Peyer's patch (tissue), 4 donors: ENCODE results near the gene MYD88. TPM values are rescaled to one million over a fixed set of nuclear protein-coding genes. Genes with fewer than 3 reads are reported as not detected.

Experiments used
- DNase-seq, 3 donors: peaks; one replicate each; pipeline ENCODE4 v3.0.0-alpha.2; 2017 to 2019
- H3K27ac ChIP-seq, 4 donors: fragments of 200-600 bp; sonication (generic); one replicate each; pipeline ENCODE4 v1.5.1; 2016 to 2019
- H3K27me3 ChIP-seq, 2 donors: fragments of 200-600 bp; sonication (generic); one replicate each; pipeline ENCODE4 v1.5.1; 2019
- H3K36me3 ChIP-seq, 3 donors: fragments of 200-600 bp; sonication (generic); one replicate each; pipeline ENCODE4 v1.5.1; 2016 to 2019
- H3K4me1 ChIP-seq, 4 donors: fragments of 200-600 bp; sonication (generic); one replicate each; pipeline ENCODE4 v1.5.1; 2016 to 2019
- H3K4me3 ChIP-seq, 4 donors: fragments of 200-600 bp; sonication (generic); 1 replicate in 3 of 4; 2 replicates in 1 of 4; pipeline ENCODE4 v1.5.1; 2016 to 2019; ENCODE audit warnings: mild to moderate bottlenecking in 1 of 4
- H3K9me3 ChIP-seq, 4 donors: fragments of 200-600 bp; sonication (generic); one replicate each; pipeline ENCODE4 v1.5.1; 2016 to 2019; ENCODE audit warnings: mild to moderate bottlenecking in 1 of 4
- CTCF ChIP-seq, 6 experiments: fragments of 450-650 bp in 4 of 6; fragments of 200-600 bp in 2 of 6; sonication (generic) in 1 of 6; IDR thresholded peaks; one replicate each; pipeline ENCODE4 v1.5.1; 2017 to 2019; ENCODE audit warnings: antibody characterized with exemption in 6 of 6, mild to moderate bottlenecking in 3 of 6, moderate library complexity in 1 of 6
- POLR2A ChIP-seq, 2 donors: fragments of 450-650 bp; IDR thresholded peaks; one replicate each; pipeline ENCODE4 v1.5.1; 2017; ENCODE audit warnings: antibody characterized with exemption in 2 of 2, mild to moderate bottlenecking in 2 of 2, moderate library complexity in 2 of 2
- total RNA-seq, 4 donors: library from RNA; depleted of rRNA; stranded (reverse); fragments of >200 nt; gene quantifications; one replicate each; pipeline ENCODE4 v1.1.0, GENCODE V29; 2016

MYD88 gene
- total RNA-seq, 4 donors from 2014 or later: 41.8 to 82.7 (median 73.8) TPM

GRCh38 chr3:38110314-38111050, 28.0 kb upstream of the MYD88 start:
- H3K4me1 ChIP-seq: peaks cover 0 to 4% (median 0%) of the 10 kb centered on the region in 4 donors
- no peaks in the 10 kb centered on the region for H3K27me3 ChIP-seq
- H3K36me3 ChIP-seq: no peaks in the 10 kb centered on the region
- no peak overlapping the region for H3K27ac ChIP-seq
- no peak overlapping the region for H3K4me3 ChIP-seq
- no peak for TF ChIP-seq CTCF (IDR thresholded peaks at IDR 0.05)
- no peak for TF ChIP-seq POLR2A (IDR thresholded peaks at IDR 0.05)
- no peaks in the 10 kb centered on the region for H3K9me3 ChIP-seq
- DNase-seq: peak in 2 of 3 donors; percentile 27 to 32

GRCh38 chr3:38111201-38111600, 27.3 kb upstream of the MYD88 start:
- H3K4me3 ChIP-seq: no peak overlapping the region
- H3K9me3 ChIP-seq: no peaks in the 10 kb centered on the region
- no peak for DNase-seq
- no peak overlapping the region for H3K27ac ChIP-seq
- H3K27me3 ChIP-seq: no peaks in the 10 kb centered on the region
- H3K4me1 ChIP-seq: peaks cover 0 to 4% (median 0%) of the 10 kb centered on the region in 4 donors
- no peak for TF ChIP-seq POLR2A (IDR thresholded peaks at IDR 0.05)
- no peak for TF ChIP-seq CTCF (IDR thresholded peaks at IDR 0.05)
- no peaks in the 10 kb centered on the region for H3K36me3 ChIP-seq

- Histone ChIP-seq H3K27me3 (no peaks in the 10 kb centered on the region), H3K36me3 (no peaks in the 10 kb centered on the region), H3K9me3 (no peaks in the 10 kb centered on the region), H3K27ac (no peak overlapping the region), H3K4me3 (no peak overlapping the region), H3K4me1 (peaks cover 0 to 4% (median 0%) of the 10 kb centered on the region in 4 donors)
- no peak for TF ChIP-seq CTCF (IDR thresholded peaks at IDR 0.05)
- no peak for TF ChIP-seq POLR2A (IDR thresholded peaks at IDR 0.05)
- DNase-seq: peak in 2 of 3 donors; percentile 30 to 42
Measured at GRCh38 chr3:38111696-38112377, 26.6 kb upstream of the MYD88 start.

GRCh38 chr3:38112378-38112761, 26.1 kb upstream of the MYD88 start:
- DNase-seq: peak in 2 of 3 donors; percentile 34
- no peaks in the 10 kb centered on the region for H3K9me3 ChIP-seq
- H3K27ac ChIP-seq: no peak overlapping the region
- H3K4me1 ChIP-seq: peaks cover 0 to 4% (median 0%) of the 10 kb centered on the region in 4 donors
- no peaks in the 10 kb centered on the region for H3K27me3 ChIP-seq
- H3K36me3 ChIP-seq: no peaks in the 10 kb centered on the region
- TF ChIP-seq CTCF (IDR thresholded peaks at IDR 0.05) (no peak), POLR2A (IDR thresholded peaks at IDR 0.05) (no peak)
- no peak overlapping the region for H3K4me3 ChIP-seq

- H3K4me3 ChIP-seq: no peak overlapping the region
- H3K9me3 ChIP-seq: no peaks in the 10 kb centered on the region
- no peaks in the 10 kb centered on the region for H3K27me3 ChIP-seq
- DNase-seq: peak in 2 of 3 donors; percentile 39 to 44
- H3K27ac ChIP-seq: no peak overlapping the region
- H3K4me1 ChIP-seq: peaks cover 0 to 4% (median 0%) of the 10 kb centered on the region in 4 donors
- TF ChIP-seq POLR2A (IDR thresholded peaks at IDR 0.05) (no peak), CTCF (IDR thresholded peaks at IDR 0.05) (no peak)
- H3K36me3 ChIP-seq: peaks cover 0 to 3% (median 0%) of the 10 kb centered on the region in 3 donors
Measured at GRCh38 chr3:38114052-38114874, 24.2 kb upstream of the MYD88 start.
